GDM1 (cell line): ENCODE measurements around the gene CIAO2B.
"Not testable (repeated sequence)": the region's sequence is repeated elsewhere in the genome, so short reads cannot be mapped to it uniquely, and the experiment has no call there.

Experiments
- DNase-seq: peaks from one replicate; lab custom pipeline; 2025; lab: John Stamatoyannopoulos, UW

The CIAO2B gene

GRCh38 chr16:66955363-66956153 lies 21.4 kb upstream of the CIAO2B start:
- not testable (repeated sequence) for DNase-seq

- peak; percentile 2 for DNase-seq
Observed at GRCh38 chr16:66954097-66954659, 20.0 kb upstream of the CIAO2B start.

- DNase-seq, result no peak
Observed at GRCh38 chr16:66953462-66954096, 19.4 kb upstream of the CIAO2B start.

- DNase-seq, result no peak
Observed at GRCh38 chr16:66952430-66953110, 18.4 kb upstream of the CIAO2B start.

GRCh38 chr16:66950971-66951790 lies 17.0 kb upstream of the CIAO2B start:
- DNase-seq, result no peak

GRCh38 chr16:66950437-66950836 lies 16.2 kb upstream of the CIAO2B start:
- no peak for DNase-seq

GRCh38 chr16:66949472-66949871 lies 15.3 kb upstream of the CIAO2B start:
- DNase-seq, result no peak

GRCh38 chr16:66948837-66949225 lies 14.6 kb upstream of the CIAO2B start:
- no peak for DNase-seq

- DNase-seq, result no peak
Observed at GRCh38 chr16:66948134-66948836, 14.1 kb upstream of the CIAO2B start.

- peak; percentile 33 for DNase-seq
Observed at GRCh38 chr16:66947302-66948065, 13.3 kb upstream of the CIAO2B start.

- no peak for DNase-seq
Observed at GRCh38 chr16:66946974-66947301, 12.7 kb upstream of the CIAO2B start.

GRCh38 chr16:66946541-66946940 lies 12.3 kb upstream of the CIAO2B start:
- DNase-seq, result no peak

- DNase-seq, result no peak
Observed at GRCh38 chr16:66945939-66946338, 11.7 kb upstream of the CIAO2B start.

GRCh38 chr16:66944971-66945370 lies 10.8 kb upstream of the CIAO2B start:
- not testable (repeated sequence) for DNase-seq

- DNase-seq, result no peak
Observed at GRCh38 chr16:66944054-66944441, 9.8 kb upstream of the CIAO2B start.

- no peak for DNase-seq
Observed at GRCh38 chr16:66943426-66944053, 9.3 kb upstream of the CIAO2B start.

- DNase-seq, result no peak
Observed at GRCh38 chr16:66942981-66943380, 8.8 kb upstream of the CIAO2B start.

GRCh38 chr16:66940236-66940635 lies 6.0 kb upstream of the CIAO2B start:
- no peak for DNase-seq

GRCh38 chr16:66939366-66939765 lies 5.2 kb upstream of the CIAO2B start:
- no peak for DNase-seq

- no peak for DNase-seq
Observed at GRCh38 chr16:66937725-66938337, 3.6 kb upstream of the CIAO2B start.
